Neural cell (in vitro differentiated cells): Measurements from ENCODE around the gene GPATCH11. TPM values are rescaled to one million over a fixed set of nuclear protein-coding genes. Genes with fewer than 3 reads are reported as not detected.

Experiments used
- H2AFZ ChIP-seq: fragments of 200-600, 300-800 bp; sonication (generic), shearing (Covaris generic); 2 replicates; pipeline ENCODE4 v1.6.0; 2014; ENCODE audit warnings: low read depth, mild to moderate bottlenecking, antibody characterized with exemption, low read length, moderate library complexity
- H3F3A ChIP-seq: fragments of 200-600 bp; shearing (Covaris generic); 2 replicates; pipeline ENCODE4 v1.6.1; 2016; ENCODE audit warnings: mild to moderate bottlenecking, moderate library complexity, mixed read lengths, antibody characterized with exemption, low read length; ENCODE audit not compliant: insufficient read depth, poor library complexity, severe bottlenecking
- H3K27ac ChIP-seq: fragments of 200-600, 300-800 bp; sonication (generic), shearing (Covaris generic); 2 replicates; pipeline ENCODE4 v1.5.1; 2014; ENCODE audit warnings: mild to moderate bottlenecking, low read length, moderate library complexity
- H3K27me3 ChIP-seq: fragments of 300-800, 200-600 bp; sonication (generic), shearing (Covaris generic); 2 replicates; pipeline ENCODE4 v1.6.0; 2014; ENCODE audit warnings: mild to moderate bottlenecking, low read depth, low read length, moderate library complexity; ENCODE audit not compliant: insufficient read depth
- H3K36me3 ChIP-seq: fragments of 300-800, 200-600 bp; sonication (generic), shearing (Covaris generic); 2 replicates; pipeline ENCODE4 v1.5.1; 2014; ENCODE audit warnings: mild to moderate bottlenecking, antibody characterized with exemption, low read length, moderate library complexity; ENCODE audit not compliant: insufficient read depth
- H3K4me2 ChIP-seq: fragments of 300-800, 200-600 bp; sonication (generic), shearing (Covaris generic); 2 replicates; pipeline ENCODE4 v1.6.0; 2014; ENCODE audit warnings: mild to moderate bottlenecking, low read length
- H3K4me3 ChIP-seq: fragments of 300-800, 200-600 bp; sonication (generic), shearing (Covaris generic); 2 replicates; pipeline ENCODE4 v1.5.1; 2014; ENCODE audit warnings: mild to moderate bottlenecking, low read length, moderate library complexity
- H3K79me2 ChIP-seq: fragments of 200-600 bp; shearing (Covaris generic); replicated peaks from 2 replicates; pipeline ENCODE4 v1.6.0; 2014; ENCODE audit warnings: mild to moderate bottlenecking, low read length, moderate library complexity; ENCODE audit not compliant: insufficient read depth
- H3K9ac ChIP-seq: fragments of 300-800, 200-600 bp; sonication (generic), shearing (Covaris generic); 2 replicates; pipeline ENCODE4 v1.6.1; 2016; ENCODE audit warnings: mild to moderate bottlenecking, low read length, mixed read lengths
- H3K9me2 ChIP-seq: fragments of 200-600 bp; shearing (Covaris generic); 2 replicates; pipeline ENCODE4 v1.6.1; 2016; ENCODE audit warnings: mild to moderate bottlenecking, low read length, mixed read lengths; ENCODE audit not compliant: insufficient read depth
- H3K9me3 ChIP-seq: fragments of 200-600, 300-800 bp; sonication (generic), shearing (Covaris generic); 2 replicates; pipeline ENCODE4 v1.6.1; 2016; ENCODE audit warnings: mild to moderate bottlenecking, mixed run types, low read length, moderate library complexity, mixed read lengths
- H4K20me1 ChIP-seq: fragments of 200-600 bp; shearing (Covaris generic); 2 replicates; pipeline ENCODE4 v1.6.1; 2016; ENCODE audit warnings: mild to moderate bottlenecking, mixed run types; ENCODE audit not compliant: insufficient read depth
- CTCF ChIP-seq: fragments of 450-650 bp; IDR thresholded peaks from 2 replicates; pipeline ENCODE4 v1.5.1; 2014; ENCODE audit warnings: antibody characterized with exemption, mild to moderate bottlenecking, moderate library complexity; ENCODE audit not compliant: poor library complexity, severe bottlenecking
- EP300 ChIP-seq: fragments of 450-650 bp; conservative IDR thresholded peaks from 2 replicates; pipeline ENCODE4 v1.6.1; 2014; ENCODE audit warnings: antibody characterized with exemption, mild to moderate bottlenecking, moderate library complexity; ENCODE audit not compliant: poor library complexity, severe bottlenecking
- EZH2 ChIP-seq: fragments of 200-600, 300-800 bp; shearing (Covaris generic), sonication (generic); IDR thresholded peaks from 2 replicates; pipeline ENCODE4 v1.6.1; 2014; ENCODE audit warnings: antibody characterized with exemption, low read length, borderline replicate concordance, mild to moderate bottlenecking; ENCODE audit not compliant: insufficient read depth, poor library complexity, severe bottlenecking
- MXI1 ChIP-seq: fragments of 450-650 bp; conservative IDR thresholded peaks from 2 replicates; pipeline ENCODE4 v1.6.1; 2014; ENCODE audit warnings: antibody characterized with exemption, mild to moderate bottlenecking; ENCODE audit not compliant: poor library complexity, severe bottlenecking
- POLR2AphosphoS5 ChIP-seq: IDR thresholded peaks from 2 replicates; pipeline ENCODE4 v1.6.1; 2012
- RAD21 ChIP-seq: fragments of 450-650 bp; conservative IDR thresholded peaks from 2 replicates; pipeline ENCODE4 v1.6.1; 2014; ENCODE audit warnings: antibody characterized with exemption, mild to moderate bottlenecking, moderate library complexity
- REST ChIP-seq: IDR thresholded peaks from 2 replicates; pipeline ENCODE4 v1.6.1; 2012; ENCODE audit warnings: borderline replicate concordance
- SMC3 ChIP-seq: fragments of 450-650 bp; conservative IDR thresholded peaks from 2 replicates; pipeline ENCODE4 v1.6.1; 2014; ENCODE audit warnings: antibody characterized with exemption, mild to moderate bottlenecking, moderate library complexity; ENCODE audit not compliant: poor library complexity
- TAF1 ChIP-seq: IDR thresholded peaks from 2 replicates; pipeline ENCODE4 v1.6.1; 2012; ENCODE audit warnings: low read depth
- polyA plus RNA-seq: library from polyadenylated mRNA; depleted of rRNA; stranded (reverse); fragments of >200 nt; gene quantifications from 2 replicates; pipeline ENCODE4 v1.2.3, GENCODE V29; 2014

The GPATCH11 gene
- polyA plus RNA-seq, 1 donor from 2014 or later = 17.7 TPM

GRCh38 chr2:37117566-37117965, 33.2 kb downstream of the GPATCH11 start:
- Histone ChIP-seq H3K36me3 (no peaks in the 10 kb centered on the region), H3K9me3 (no peaks in the 10 kb centered on the region), H3K4me2 (no peak overlapping the region), H3F3A (no peaks in the 10 kb centered on the region), H3K4me3 (no peak overlapping the region), H3K9ac (no peak overlapping the region), H2AFZ (no peak overlapping the region), H3K79me2 (no peaks in the 10 kb centered on the region), H3K27ac (no peak overlapping the region), H3K9me2 (no peaks in the 10 kb centered on the region), H3K27me3 (no peaks in the 10 kb centered on the region), H4K20me1 (no peaks in the 10 kb centered on the region)
- TF ChIP-seq RAD21 (no peak), EZH2 (no peak), SMC3 (no peak), MXI1 (no peak), EP300 (no peak), POLR2AphosphoS5 (no peak), REST (no peak), TAF1 (no peak), CTCF (no peak)

- no peaks in the 10 kb centered on the region for H3K36me3 ChIP-seq
- no peaks in the 10 kb centered on the region for H3K79me2 ChIP-seq
- no peak overlapping the region for H3K9ac ChIP-seq
- H3K9me3 ChIP-seq = no peaks in the 10 kb centered on the region
- H3F3A ChIP-seq = no peaks in the 10 kb centered on the region
- H3K9me2 ChIP-seq = no peaks in the 10 kb centered on the region
- no peaks in the 10 kb centered on the region for H4K20me1 ChIP-seq
- no peak for TF ChIP-seq CTCF
- TF ChIP-seq POLR2AphosphoS5 = no peak
- no peak for TF ChIP-seq SMC3
- TF ChIP-seq REST = no peak
- no peak for TF ChIP-seq MXI1
- TF ChIP-seq RAD21 = no peak
- TF ChIP-seq TAF1 = no peak
- no peak for TF ChIP-seq EP300
- TF ChIP-seq EZH2 = no peak
- no peak overlapping the region for H3K27ac ChIP-seq
- no peak overlapping the region for H2AFZ ChIP-seq
- no peak overlapping the region for H3K4me2 ChIP-seq
- no peaks in the 10 kb centered on the region for H3K27me3 ChIP-seq
- no peak overlapping the region for H3K4me3 ChIP-seq
Observed at GRCh38 chr2:37119157-37119556, 34.8 kb downstream of the GPATCH11 start.
